Vagina (tissue), 2 donors: ENCODE data around the gene UPP2. TPM values are rescaled to one million over a fixed set of nuclear protein-coding genes. Genes with fewer than 3 reads are reported as not detected.

Source experiments
- DNase-seq, 2 donors: peaks; one replicate each; pipeline ENCODE4 v3.0.0-alpha.2; 2017; ENCODE audit errors: extremely low spot score in 2 of 2
- H3K27ac ChIP-seq: fragments of 200-600 bp; sonication (generic); one replicate; pipeline ENCODE4 v1.5.1; 2019
- H3K27me3 ChIP-seq: fragments of 200-600 bp; sonication (generic); one replicate; pipeline ENCODE4 v1.5.1; 2019
- H3K36me3 ChIP-seq, 2 donors: fragments of 200-600 bp; sonication (generic); one replicate each; pipeline ENCODE4 v1.5.1; 2017 to 2019
- H3K4me1 ChIP-seq: fragments of 200-600 bp; sonication (generic); one replicate; pipeline ENCODE4 v1.5.1; 2019
- H3K4me3 ChIP-seq, 2 donors: fragments of 200-600 bp; sonication (generic); 1 replicate in 1 of 2; 2 replicates in 1 of 2; pipeline ENCODE4 v1.5.1; 2016 to 2019
- H3K9me3 ChIP-seq: fragments of 200-600 bp; sonication (generic); one replicate; pipeline ENCODE4 v1.5.1; 2019
- POLR2A ChIP-seq, 2 donors: fragments of 450-650 bp; IDR thresholded peaks; one replicate each; pipeline ENCODE4 v1.6.1; 2017; ENCODE audit warnings: antibody characterized with exemption in 2 of 2, mild to moderate bottlenecking in 2 of 2, moderate library complexity in 2 of 2
- POLR2AphosphoS5 ChIP-seq, 2 donors: sonication (generic); formaldehyde crosslinking; IDR thresholded peaks; one replicate each; pipeline ENCODE4 v1.9.0; 2017; ENCODE audit warnings: antibody characterized with exemption in 2 of 2, mild to moderate bottlenecking in 2 of 2, low read depth in 1 of 2; ENCODE audit not compliant: insufficient read depth in 1 of 2
- intact Hi-C: fragments of 100-400 bp; cut with DNase I; formaldehyde crosslinking; loops from one replicate; pipeline ENCODE4 v1.15.1; 2023
- total RNA-seq: library from RNA; depleted of rRNA; stranded (reverse); fragments of >200 nt; gene quantifications from one replicate; pipeline ENCODE4 v1.2.3, GENCODE V29; 2016
- TF ChIP-seq, protein P1 (sequence below), 3 experiments: fragments of 450-650 bp in 2 of 3; fragments of 200-600 bp in 1 of 3; sonication (generic) in 1 of 3; IDR thresholded peaks; one replicate each; pipeline ENCODE4 v1.5.1; 2017 to 2019; ENCODE audit warnings: antibody characterized with exemption in 3 of 3, mild to moderate bottlenecking in 2 of 3, moderate library complexity in 2 of 3

The UPP2 gene
- total RNA-seq, 1 donor from 2014 or later = not detected

DNA sequence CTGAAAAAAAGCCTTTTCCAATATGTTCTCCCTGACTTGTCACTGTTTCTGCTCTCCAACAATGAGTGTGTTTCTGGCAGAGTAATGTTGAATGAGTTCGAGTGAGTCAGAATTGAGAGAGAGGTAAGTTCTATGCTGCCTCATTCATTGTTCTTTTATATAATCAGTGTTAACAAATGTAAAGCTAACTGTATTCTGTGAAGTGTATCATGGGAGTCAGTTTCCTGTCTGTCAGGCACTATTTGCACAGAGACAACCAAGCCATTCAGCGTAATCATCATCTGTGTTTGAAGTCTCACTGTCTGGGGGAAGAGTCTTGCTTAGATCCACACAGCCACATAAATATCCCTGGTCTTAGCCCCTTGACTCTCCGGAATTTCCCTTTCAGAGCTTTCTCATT lies 22.0 kb upstream of the UPP2 start:
- TF ChIP-seq, protein P1, sequence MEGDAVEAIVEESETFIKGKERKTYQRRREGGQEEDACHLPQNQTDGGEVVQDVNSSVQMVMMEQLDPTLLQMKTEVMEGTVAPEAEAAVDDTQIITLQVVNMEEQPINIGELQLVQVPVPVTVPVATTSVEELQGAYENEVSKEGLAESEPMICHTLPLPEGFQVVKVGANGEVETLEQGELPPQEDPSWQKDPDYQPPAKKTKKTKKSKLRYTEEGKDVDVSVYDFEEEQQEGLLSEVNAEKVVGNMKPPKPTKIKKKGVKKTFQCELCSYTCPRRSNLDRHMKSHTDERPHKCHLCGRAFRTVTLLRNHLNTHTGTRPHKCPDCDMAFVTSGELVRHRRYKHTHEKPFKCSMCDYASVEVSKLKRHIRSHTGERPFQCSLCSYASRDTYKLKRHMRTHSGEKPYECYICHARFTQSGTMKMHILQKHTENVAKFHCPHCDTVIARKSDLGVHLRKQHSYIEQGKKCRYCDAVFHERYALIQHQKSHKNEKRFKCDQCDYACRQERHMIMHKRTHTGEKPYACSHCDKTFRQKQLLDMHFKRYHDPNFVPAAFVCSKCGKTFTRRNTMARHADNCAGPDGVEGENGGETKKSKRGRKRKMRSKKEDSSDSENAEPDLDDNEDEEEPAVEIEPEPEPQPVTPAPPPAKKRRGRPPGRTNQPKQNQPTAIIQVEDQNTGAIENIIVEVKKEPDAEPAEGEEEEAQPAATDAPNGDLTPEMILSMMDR (IDR thresholded peaks at IDR 0.05) = no peak
- no peak for TF ChIP-seq POLR2AphosphoS5 (IDR thresholded peaks at IDR 0.05; ENCODE audit: insufficient read depth in 1 of 2, low read depth in 1 of 2)
- TF ChIP-seq POLR2A (IDR thresholded peaks at IDR 0.05) = no peak
- no peaks in the 10 kb centered on the region for H3K4me1 ChIP-seq
- no peak overlapping the region for H3K4me3 ChIP-seq
- no peaks in the 10 kb centered on the region for H3K27me3 ChIP-seq
- no peaks in the 10 kb centered on the region for H3K36me3 ChIP-seq
- intact Hi-C loops = no loop called here
- H3K9me3 ChIP-seq = no peaks in the 10 kb centered on the region
- H3K27ac ChIP-seq = no peak overlapping the region
- no peak for DNase-seq

DNA sequence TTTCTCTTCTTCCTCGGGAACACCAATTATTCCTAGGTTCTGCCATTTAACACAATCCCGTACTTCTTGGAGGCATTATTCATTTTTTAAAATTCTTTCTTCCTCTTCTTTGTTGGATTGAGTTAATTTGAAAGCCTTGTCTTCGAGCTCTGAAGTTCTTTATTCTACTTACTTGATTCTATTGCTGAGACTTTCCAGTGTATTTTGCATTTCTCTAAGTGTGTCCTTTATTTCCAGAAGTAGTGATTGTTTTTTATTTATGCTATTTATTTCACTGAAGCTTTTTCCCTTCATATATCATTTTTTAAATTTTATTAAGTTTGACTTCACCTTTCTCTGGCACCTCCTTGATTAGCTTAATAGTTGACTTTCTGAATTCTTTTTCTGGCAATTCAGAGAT lies 13.6 kb upstream of the UPP2 start:
- intact Hi-C loops = no loop called here

GRCh38 chr2:158089322-158089721 lies 12.4 kb upstream of the UPP2 start:
- H3K27ac ChIP-seq = no peak overlapping the region
- H3K27me3 ChIP-seq = no peaks in the 10 kb centered on the region
- TF ChIP-seq POLR2AphosphoS5 (IDR thresholded peaks at IDR 0.05; ENCODE audit: insufficient read depth in 1 of 2, low read depth in 1 of 2) (no peak), POLR2A (IDR thresholded peaks at IDR 0.05) (no peak)
- TF ChIP-seq, protein P1 (IDR thresholded peaks at IDR 0.05) = no peak
- no peaks in the 10 kb centered on the region for H3K9me3 ChIP-seq
- no peaks in the 10 kb centered on the region for H3K36me3 ChIP-seq
- no peaks in the 10 kb centered on the region for H3K4me1 ChIP-seq
- intact Hi-C loops = no loop called here
- no peak overlapping the region for H3K4me3 ChIP-seq
- no peak for DNase-seq

More for the DNA sequence above, 13.6 kb upstream of the UPP2 start:
- H3K4me3 ChIP-seq = no peak overlapping the region
- TF ChIP-seq POLR2AphosphoS5 (IDR thresholded peaks at IDR 0.05; ENCODE audit: insufficient read depth in 1 of 2, low read depth in 1 of 2) (no peak), POLR2A (IDR thresholded peaks at IDR 0.05) (no peak)
- TF ChIP-seq, protein P1 (IDR thresholded peaks at IDR 0.05) = no peak
- no peaks in the 10 kb centered on the region for H3K9me3 ChIP-seq
- no peak overlapping the region for H3K27ac ChIP-seq
- H3K36me3 ChIP-seq = no peaks in the 10 kb centered on the region
- no peak for DNase-seq
- H3K4me1 ChIP-seq = no peaks in the 10 kb centered on the region
- no peaks in the 10 kb centered on the region for H3K27me3 ChIP-seq

DNA sequence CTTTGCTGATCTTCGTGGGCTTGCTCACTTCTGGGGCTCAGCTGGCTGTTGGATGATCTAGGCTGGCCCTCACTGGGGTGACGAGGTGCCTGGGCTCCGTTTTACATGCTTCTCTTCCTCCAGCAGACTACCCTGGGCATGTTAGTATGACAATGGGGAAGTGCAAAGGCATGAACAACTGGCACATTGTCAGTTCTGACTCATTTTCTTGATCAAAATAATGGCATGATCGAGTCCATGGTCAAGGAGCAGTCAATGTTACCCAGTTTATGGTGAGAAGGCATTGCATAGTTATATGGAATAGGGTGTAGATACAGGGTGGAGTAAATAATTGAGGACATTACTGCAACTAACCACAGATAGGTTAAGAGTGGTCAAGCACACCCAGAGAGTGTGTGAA lies 10.0 kb upstream of the UPP2 start:
- no peaks in the 10 kb centered on the region for H3K4me1 ChIP-seq
- DNase-seq = no peak
- no peaks in the 10 kb centered on the region for H3K36me3 ChIP-seq
- TF ChIP-seq POLR2A (IDR thresholded peaks at IDR 0.05) = no peak
- H3K27me3 ChIP-seq = no peaks in the 10 kb centered on the region
- intact Hi-C loops = no loop called here
- H3K4me3 ChIP-seq = no peak overlapping the region
- no peak overlapping the region for H3K27ac ChIP-seq
- H3K9me3 ChIP-seq = no peaks in the 10 kb centered on the region

DNA sequence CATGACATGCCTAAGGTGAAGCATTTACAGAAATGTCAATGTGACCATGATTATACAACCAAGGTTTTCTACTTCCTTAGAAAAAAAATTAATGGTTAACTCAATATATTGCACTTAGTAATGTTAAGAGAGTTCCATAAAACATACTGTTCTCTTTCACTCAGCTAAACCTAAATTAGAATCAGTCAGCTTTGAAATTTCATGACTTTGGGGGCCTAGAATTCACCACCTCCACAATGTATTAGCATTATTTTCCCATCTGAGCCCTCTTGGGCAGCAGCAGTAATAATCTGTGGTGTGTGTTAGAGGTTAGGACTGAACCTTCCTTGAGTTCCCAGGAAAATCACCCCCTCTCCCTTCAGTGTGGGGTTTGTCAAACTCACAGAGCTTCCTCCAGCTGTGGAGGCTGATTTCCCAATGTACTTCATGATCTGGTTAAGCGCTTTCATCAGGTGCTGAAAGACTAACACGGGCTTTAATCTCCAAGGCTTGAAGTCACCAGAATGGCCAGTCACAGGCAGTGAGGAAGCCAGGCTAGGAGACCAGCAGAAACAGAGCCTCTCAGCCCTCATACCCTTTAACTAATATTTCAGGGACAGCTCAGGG lies 7.1 kb upstream of the UPP2 start:
- no peak for DNase-seq

More for the DNA sequence above, 7.1 kb upstream of the UPP2 start:
- intact Hi-C loops = no loop called here
- Histone ChIP-seq H3K27ac (no peak overlapping the region), H3K4me1 (no peaks in the 10 kb centered on the region), H3K36me3 (no peaks in the 10 kb centered on the region), H3K27me3 (no peaks in the 10 kb centered on the region), H3K9me3 (no peaks in the 10 kb centered on the region), H3K4me3 (no peak overlapping the region)
- TF ChIP-seq, protein P1 (IDR thresholded peaks at IDR 0.05) = no peak
- no peak for TF ChIP-seq POLR2A (IDR thresholded peaks at IDR 0.05)
- TF ChIP-seq POLR2AphosphoS5 (IDR thresholded peaks at IDR 0.05; ENCODE audit: insufficient read depth in 1 of 2, low read depth in 1 of 2) = no peak
